Measurements from ENCODE around the gene DNAH7.
"Not testable (repeated sequence)": the region's sequence is repeated elsewhere in the genome, so short reads cannot be mapped to it uniquely, and the experiment has no call there.

Gene DNAH7

GRCh38 chr2:195709901-195710806 lies 358.5 kb downstream of the DNAH7 start:
- DNase-seq = no peak

GRCh38 chr2:195706161-195706900 lies 362.3 kb downstream of the DNAH7 start:
- DNase-seq = no peak

- DNase-seq = no peak
Measured at GRCh38 chr2:195700480-195700879, 368.2 kb downstream of the DNAH7 start.

DNA sequence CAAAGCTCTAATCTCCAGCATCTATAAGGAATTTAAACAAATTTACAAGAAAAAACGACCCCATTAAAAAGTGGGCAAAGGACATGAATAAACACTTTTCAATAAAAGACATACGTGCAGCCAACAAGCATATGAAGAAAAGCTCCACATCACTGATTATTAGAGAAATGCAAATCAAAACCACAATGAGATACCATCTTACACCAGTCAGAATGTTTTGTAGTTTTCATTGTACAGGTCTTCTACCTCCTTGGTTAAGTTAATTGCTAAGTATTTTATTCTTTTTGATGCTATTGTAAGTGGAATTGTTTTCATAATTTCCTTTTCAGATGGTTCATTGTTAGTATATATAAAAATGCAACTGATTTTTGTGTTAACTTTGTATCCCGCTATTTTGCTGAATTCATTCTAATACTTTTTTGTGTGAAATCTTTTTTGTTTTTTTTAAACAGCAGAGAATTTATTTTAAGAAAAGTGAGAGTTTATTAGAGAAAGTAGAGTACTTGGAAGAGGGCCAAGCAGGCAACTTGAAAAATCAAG lies 370.9 kb downstream of the DNAH7 start:
- DNase-seq = no peak

- no peak for DNase-seq
Measured at GRCh38 chr2:195696012-195696411, 372.6 kb downstream of the DNAH7 start.

DNA sequence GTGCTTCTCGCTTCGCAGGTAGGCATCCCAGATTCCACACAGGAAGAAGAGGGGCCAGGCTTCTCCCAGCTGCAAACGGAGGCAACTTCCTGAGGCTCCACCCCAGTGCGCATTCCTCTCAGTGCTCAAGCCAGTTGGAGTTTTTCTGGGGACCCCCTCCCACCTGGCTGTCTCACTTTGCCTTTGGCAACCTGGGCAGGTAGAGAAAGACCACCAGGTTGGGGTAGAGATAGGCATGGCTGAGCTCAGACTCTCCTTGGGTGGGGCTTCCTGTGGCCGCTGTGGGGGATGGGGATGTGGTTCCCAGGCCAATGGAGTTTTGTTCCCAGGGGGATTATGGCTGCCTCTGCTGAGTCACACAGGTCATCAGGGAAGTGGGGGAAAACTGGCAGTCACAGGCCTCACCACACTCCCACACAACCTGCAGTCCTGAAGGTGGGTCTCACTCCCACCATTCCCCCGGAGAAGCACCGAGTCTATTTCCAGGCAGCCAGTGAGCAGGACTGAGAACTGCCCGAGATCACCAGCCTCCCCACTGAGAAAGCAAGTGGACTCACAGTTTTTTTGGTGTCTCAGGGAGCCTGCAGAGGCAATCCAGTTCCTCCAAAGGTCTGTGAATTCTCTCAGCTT lies 373.5 kb downstream of the DNAH7 start:
- no peak for DNase-seq

- DNase-seq = no peak
Measured at GRCh38 chr2:195694553-195694952, 374.1 kb downstream of the DNAH7 start.

DNA sequence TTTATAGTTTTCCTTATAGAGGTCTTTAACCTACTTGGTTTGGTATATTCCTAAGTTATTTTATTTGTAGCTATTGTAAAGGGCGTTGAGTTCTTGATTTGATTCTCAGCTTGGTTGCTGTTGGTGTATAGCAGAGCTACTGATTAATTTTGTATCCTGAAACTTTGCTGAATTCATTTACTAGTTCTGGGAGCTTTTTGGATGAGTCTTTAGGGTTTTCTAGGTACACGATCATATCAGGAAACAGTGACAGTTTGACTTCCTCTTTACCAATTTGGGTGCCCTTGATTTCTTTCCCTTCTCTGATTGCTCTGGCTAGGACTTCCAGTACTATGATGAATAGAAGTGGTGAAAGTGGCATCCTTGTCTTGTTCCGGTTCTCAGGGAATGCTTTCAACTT lies 376.1 kb downstream of the DNAH7 start:
- DNase-seq = not testable (repeated sequence)

Measured in retina (tissue), 1 donor.